K562 (cell line): ENCODE results near the gene NKAPL. TPM values are rescaled to one million over a fixed set of nuclear protein-coding genes. Genes with fewer than 3 reads are reported as not detected.
A peak's percentile ranks its signal among the peaks of the same experiment; 100 is the strongest.

ENCODE experiments used
- BRCA1 ChIP-seq, 2 experiments: fragments of 450-650 bp in 1 of 2; sonication (generic) in 1 of 2; formaldehyde crosslinking in 1 of 2; IDR thresholded peaks; 2 replicates each; pipeline versions ENCODE4 v1.5.0 to v1.6.1; 2017 to 2020; ENCODE audit warnings: mild to moderate bottlenecking in 1 of 2, missing genetic modification reagents in 1 of 2
- CBFA2T2 ChIP-seq: fragments of 450-650 bp; conservative IDR thresholded peaks from 2 replicates; pipeline ENCODE4 v1.6.1; 2017; ENCODE audit warnings: mild to moderate bottlenecking
- CBX2 ChIP-seq: fragments of 200-600 bp; sonication (generic); IDR thresholded peaks from one replicate; pipeline ENCODE4 v1.6.1; 2012; ENCODE audit warnings: mild to moderate bottlenecking, low read length, inconsistent platforms; ENCODE audit not compliant: insufficient read depth, poor library complexity, severe bottlenecking
- COPS2 ChIP-seq: fragments of 450-650 bp; conservative IDR thresholded peaks from 2 replicates; pipeline ENCODE4 v1.6.1; 2016; ENCODE audit warnings: mild to moderate bottlenecking, moderate library complexity
- E2F1 ChIP-seq: sonication (generic); formaldehyde crosslinking; IDR thresholded peaks from 2 replicates; pipeline ENCODE4 v1.8.1; 2023; ENCODE audit warnings: mild to moderate bottlenecking, missing genetic modification reagents, moderate library complexity
- EHMT2 ChIP-seq: fragments of 450-650 bp; IDR thresholded peaks from 2 replicates; pipeline ENCODE4 v1.6.1; 2018; ENCODE audit warnings: antibody characterized with exemption
- ETV5 ChIP-seq: sonication (generic); formaldehyde crosslinking; IDR thresholded peaks from 2 replicates; pipeline ENCODE4 v1.4.0; 2020; ENCODE audit warnings: low read depth, mild to moderate bottlenecking, missing genetic modification reagents
- FOXA3 ChIP-seq, 2 experiments: fragments of 450-650 bp in 1 of 2; sonication (generic) in 1 of 2; formaldehyde crosslinking; IDR thresholded peaks in 1 of 2; conservative IDR thresholded peaks in 1 of 2; 2 replicates each; pipeline versions ENCODE4 v1.4.0 to v1.8.0; 2020 to 2022; ENCODE audit warnings: mild to moderate bottlenecking in 2 of 2, missing genetic modification reagents in 1 of 2
- KLF13 ChIP-seq: fragments of 450-650 bp; IDR thresholded peaks from 2 replicates; pipeline ENCODE4 v1.6.1; 2016; ENCODE audit warnings: missing genetic modification characterization, low read depth, mild to moderate bottlenecking, missing compliant biosample characterization, moderate library complexity, borderline replicate concordance
- MIER1 ChIP-seq: fragments of 450-650 bp; IDR thresholded peaks from 2 replicates; pipeline ENCODE4 v1.6.1; 2016; ENCODE audit warnings: antibody characterized with exemption, mild to moderate bottlenecking, low read depth
- MTA2 ChIP-seq: fragments of 450-650 bp; IDR thresholded peaks from 2 replicates; pipeline ENCODE4 v1.6.1; 2016; ENCODE audit warnings: low read depth
- NFIX ChIP-seq: fragments of 250-450 bp; sonication (Bioruptor Pico); IDR thresholded peaks from 2 replicates; pipeline ENCODE4 v1.4.0; 2020; ENCODE audit warnings: low read depth, mild to moderate bottlenecking, moderate library complexity
- PHF8 ChIP-seq: fragments of 200-600 bp; sonication (generic); IDR thresholded peaks from 2 replicates; pipeline ENCODE4 v1.6.1; 2012; ENCODE audit warnings: mixed run types, mild to moderate bottlenecking, inconsistent platforms, low read length, moderate library complexity, borderline replicate concordance
- RAD51 ChIP-seq: fragments of 450-650 bp; IDR thresholded peaks from 2 replicates; pipeline ENCODE4 v1.7.1; 2016; ENCODE audit warnings: low read depth, mild to moderate bottlenecking, borderline replicate concordance
- RBM39 ChIP-seq: fragments of 200-400 bp; formaldehyde crosslinking; optimal IDR thresholded peaks from 2 replicates; pipeline ENCODE3; 2018; ENCODE audit warnings: low read depth, low read length
- SREBF2 ChIP-seq: sonication (generic); formaldehyde crosslinking; IDR thresholded peaks from 2 replicates; pipeline ENCODE4 v1.4.0; 2020; ENCODE audit warnings: mild to moderate bottlenecking, missing genetic modification reagents
- STAT5A ChIP-seq: IDR thresholded peaks from 2 replicates; pipeline ENCODE4 v1.6.1; 2012; ENCODE audit warnings: low read length, inconsistent platforms, borderline replicate concordance
- STAT5B ChIP-seq: fragments of 250-450 bp; sonication (Bioruptor Pico); IDR thresholded peaks from 2 replicates; pipeline ENCODE4 v1.8.0; 2021; ENCODE audit warnings: mild to moderate bottlenecking, inconsistent platforms
- TAL1 ChIP-seq: fragments of 450-650 bp; IDR thresholded peaks from 2 replicates; pipeline ENCODE4 v1.6.1; 2016; ENCODE audit warnings: mild to moderate bottlenecking
- ZNF146 ChIP-seq: IDR thresholded peaks from one replicate; pipeline ENCODE4 v1.6.1; 2018; ENCODE audit warnings: missing compliant biosample characterization; ENCODE audit not compliant: unreplicated experiment
- ZNF232 ChIP-seq: sonication (generic); formaldehyde crosslinking; IDR thresholded peaks from 2 replicates; pipeline ENCODE4 v1.8.0; 2022; ENCODE audit warnings: mild to moderate bottlenecking, missing genetic modification reagents
- ZNF311 ChIP-seq: fragments of 250-450 bp; sonication (Bioruptor Pico); IDR thresholded peaks from 2 replicates; pipeline ENCODE4 v1.4.0; 2020; ENCODE audit warnings: mild to moderate bottlenecking, moderate library complexity
- ZSCAN32 ChIP-seq: fragments of 450-650 bp; formaldehyde crosslinking; IDR thresholded peaks from 2 replicates; pipeline ENCODE4 v1.4.0; 2020; ENCODE audit warnings: mild to moderate bottlenecking, moderate library complexity
- polyA plus RNA-seq, 8 experiments: library from polyadenylated mRNA; depleted of rRNA in 4 of 8; stranded (reverse) in 5 of 8; unstranded in 3 of 8; fragments of >200 nt; fragmentation: Nextera tagmentation in 2 of 8; fragmentation: Illumina TruSeq in 1 of 8; extraction: Ambion mirVana in 2 of 8; extraction: Trizol in 1 of 8; gene quantifications; 2 replicates each; pipeline versions ENCODE4 v1.2.1 to v1.2.3, GENCODE V29; 2011 to 2014; ENCODE audit warnings: inconsistent platforms in 1 of 8, missing spikeins in 1 of 8
- total RNA-seq, 7 experiments: library from RNA; depleted of rRNA in 6 of 7; stranded (reverse); fragments of >200 nt in 6 of 7; fragmentation: Illumina TruSeq in 2 of 7; extraction: Trizol in 2 of 7; gene quantifications; 2 replicates each; pipeline versions ENCODE4 v1.2.1 to v1.2.3, GENCODE V29; 2011 to 2021; ENCODE audit warnings: low replicate concordance in 1 of 7
- TF ChIP-seq, protein P1 (sequence below): sonication (generic); formaldehyde crosslinking; IDR thresholded peaks from 2 replicates; pipeline ENCODE4 v1.8.1; 2023; ENCODE audit warnings: mild to moderate bottlenecking, missing genetic modification reagents
- TF ChIP-seq, protein P2 (sequence below): fragments of 450-650 bp; formaldehyde crosslinking; IDR thresholded peaks from 2 replicates; pipeline ENCODE4 v1.4.0; 2020; ENCODE audit warnings: mild to moderate bottlenecking

Gene NKAPL
- total and polyA plus RNA-seq, 9 of the 15 experiments (the other 6 are each of a cell fraction or from before 2014, with no cell fraction given): not detected

GRCh38 chr6:28266962-28267694, 8.0 kb downstream of the NKAPL start, which contains the start of gene ZSCAN26 (continued):
- no peak for TF ChIP-seq STAT5B
- TF ChIP-seq COPS2: no peak
- no peak for TF ChIP-seq TAL1
- TF ChIP-seq E2F1: 0 out of 2 replicates have a peak, but pooled peaks have one; percentile 60
- TF ChIP-seq CBFA2T2: no peak
- no peak for TF ChIP-seq CBX2
- TF ChIP-seq ETV5 (CRISPR knock-in tag): peak; percentile 60; the same call in 1 of the 2 replicates
- TF ChIP-seq PHF8: peak; percentile 100
- no peak for TF ChIP-seq SREBF2
- TF ChIP-seq MIER1: no peak
- 0 out of 2 replicates have a peak, but pooled peaks have one; percentile 28 for TF ChIP-seq ZSCAN32 (CRISPR knock-in tag)
- TF ChIP-seq NFIX (CRISPR knock-in tag): no peak
- TF ChIP-seq FOXA3 (CRISPR knock-in tag; conservative IDR thresholded peaks at IDR 0.05 in 1 of 2, IDR thresholded peaks at IDR 0.05 in 1 of 2): no peak
- no peak for TF ChIP-seq BRCA1 (IDR thresholded peaks at IDR 0.05)
- TF ChIP-seq BRCA1 (CRISPR knock-in tag; IDR thresholded peaks at IDR 0.05): no peak
- TF ChIP-seq KLF13: peak; percentile 98
- peak; percentile 18 for TF ChIP-seq MTA2
- TF ChIP-seq ZNF146 (CRISPR knock-in tag): no peak
- TF ChIP-seq ZNF311 (CRISPR knock-in tag): no peak
- no peak; the same call in 1 of the 2 replicates for TF ChIP-seq STAT5A
- TF ChIP-seq, protein P1, sequence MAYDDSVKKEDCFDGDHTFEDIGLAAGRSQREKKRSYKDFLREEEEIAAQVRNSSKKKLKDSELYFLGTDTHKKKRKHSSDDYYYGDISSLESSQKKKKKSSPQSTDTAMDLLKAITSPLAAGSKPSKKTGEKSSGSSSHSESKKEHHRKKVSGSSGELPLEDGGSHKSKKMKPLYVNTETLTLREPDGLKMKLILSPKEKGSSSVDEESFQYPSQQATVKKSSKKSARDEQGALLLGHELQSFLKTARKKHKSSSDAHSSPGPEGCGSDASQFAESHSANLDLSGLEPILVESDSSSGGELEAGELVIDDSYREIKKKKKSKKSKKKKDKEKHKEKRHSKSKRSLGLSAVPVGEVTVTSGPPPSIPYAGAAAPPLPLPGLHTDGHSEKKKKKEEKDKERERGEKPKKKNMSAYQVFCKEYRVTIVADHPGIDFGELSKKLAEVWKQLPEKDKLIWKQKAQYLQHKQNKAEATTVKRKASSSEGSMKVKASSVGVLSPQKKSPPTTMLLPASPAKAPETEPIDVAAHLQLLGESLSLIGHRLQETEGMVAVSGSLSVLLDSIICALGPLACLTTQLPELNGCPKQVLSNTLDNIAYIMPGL: 0 out of 2 replicates have a peak, but pooled peaks have one; percentile 49
- TF ChIP-seq, protein P2, sequence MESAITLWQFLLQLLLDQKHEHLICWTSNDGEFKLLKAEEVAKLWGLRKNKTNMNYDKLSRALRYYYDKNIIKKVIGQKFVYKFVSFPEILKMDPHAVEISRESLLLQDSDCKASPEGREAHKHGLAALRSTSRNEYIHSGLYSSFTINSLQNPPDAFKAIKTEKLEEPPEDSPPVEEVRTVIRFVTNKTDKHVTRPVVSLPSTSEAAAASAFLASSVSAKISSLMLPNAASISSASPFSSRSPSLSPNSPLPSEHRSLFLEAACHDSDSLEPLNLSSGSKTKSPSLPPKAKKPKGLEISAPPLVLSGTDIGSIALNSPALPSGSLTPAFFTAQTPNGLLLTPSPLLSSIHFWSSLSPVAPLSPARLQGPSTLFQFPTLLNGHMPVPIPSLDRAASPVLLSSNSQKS (CRISPR knock-in tag): no peak
- TF ChIP-seq RBM39: no peak
- TF ChIP-seq RAD51: no peak
- TF ChIP-seq EHMT2: peak; percentile 40; the same call in 1 of the 2 replicates
- no peak for TF ChIP-seq ZNF232 (CRISPR knock-in tag)
